B cell (primary cell): Measurements from ENCODE around the gene ZNF534. TPM values are rescaled to one million over a fixed set of nuclear protein-coding genes. Genes with fewer than 3 reads are reported as not detected.

Experiments used
- ATAC-seq: fragments of 200-7000 bp; cut with Tn5 transposase; one replicate; pipeline ENCODE4 v1.10.0; 2021; ENCODE audit warnings: low read depth, mild to moderate bottlenecking, moderate number of reproducible peaks, moderate library complexity
- CTCF ChIA-PET: fragments of 350-600 bp; sonication (Branson Sonifier 250); formaldehyde crosslinking; loops from one replicate; lab custom pipeline; 2021; ENCODE audit warnings: antibody characterized with exemption, inconsistent platforms; lab: Charles Lee
- POLR2A ChIA-PET: fragments of 350-600 bp; sonication (Branson Sonifier 250); formaldehyde crosslinking; loops from one replicate; lab custom pipeline; 2021; ENCODE audit warnings: antibody characterized with exemption; lab: Charles Lee
- DNase-seq: peaks from one replicate; pipeline ENCODE4 v3.0.0; 2013
- H2AFZ ChIP-seq: 2 replicates; pipeline ENCODE4 v1.6.1; 2012; ENCODE audit warnings: mild to moderate bottlenecking, low read depth, low read length; ENCODE audit not compliant: insufficient read depth, poor library complexity, severe bottlenecking
- H3K27ac ChIP-seq, 2 donors: 1 replicate in 1 of 2; 2 replicates in 1 of 2; pipeline ENCODE4 v1.5.1; 2012 to 2013; ENCODE audit warnings: low read length in 2 of 2, mild to moderate bottlenecking in 2 of 2, moderate library complexity in 1 of 2
- H3K27me3 ChIP-seq, 4 experiments: fragments of 200-600 bp in 1 of 4; sonication (generic) in 1 of 4; replicated peaks in 1 of 4; 1 replicate in 2 of 4; 2 replicates in 2 of 4; pipeline versions ENCODE4 v1.6.1 to v1.7.0; 2013 to 2016; ENCODE audit warnings: low read length in 3 of 4, mild to moderate bottlenecking in 2 of 4, mixed read lengths in 1 of 4, moderate library complexity in 1 of 4; ENCODE audit not compliant: insufficient read depth in 4 of 4, control insufficient read depth in 3 of 4; ENCODE audit errors: control extremely low read depth in 1 of 4
- H3K36me3 ChIP-seq, 2 experiments: replicated peaks in 1 of 2; 1 replicate in 1 of 2; 2 replicates in 1 of 2; pipeline versions ENCODE4 v1.6.1 to v1.7.1; 2013; ENCODE audit warnings: low read length in 1 of 2; ENCODE audit not compliant: insufficient read depth in 2 of 2, control insufficient read depth in 1 of 2; ENCODE audit errors: control extremely low read depth in 1 of 2, extremely low read depth in 1 of 2
- H3K4me1 ChIP-seq, 2 donors: fragments of 200-600 bp in 1 of 2; sonication (generic) in 1 of 2; 1 replicate in 1 of 2; 2 replicates in 1 of 2; pipeline versions ENCODE4 v1.5.1 to v1.6.1; 2013 to 2017; ENCODE audit warnings: low read length in 2 of 2; ENCODE audit not compliant: control insufficient read depth in 2 of 2, insufficient read depth in 2 of 2
- H3K4me2 ChIP-seq: replicated peaks from 2 replicates; pipeline ENCODE3; 2012; ENCODE audit warnings: mild to moderate bottlenecking, low read depth, low read length; ENCODE audit not compliant: poor library complexity, severe bottlenecking
- H3K4me3 ChIP-seq, 5 experiments: fragments of 200-600 bp in 1 of 5; sonication (generic) in 1 of 5; 1 replicate in 3 of 5; 2 replicates in 2 of 5; pipeline versions ENCODE4 v1.5.1 to v1.7.0; 2011 to 2016; ENCODE audit warnings: low read length in 4 of 5, mild to moderate bottlenecking in 4 of 5, low read depth in 2 of 5, control low read depth in 1 of 5, moderate library complexity in 1 of 5; ENCODE audit not compliant: insufficient read depth in 1 of 5; ENCODE audit errors: control extremely low read depth in 1 of 5, extremely low read depth in 1 of 5
- H3K79me2 ChIP-seq: fragments of 200-600 bp; sonication (generic); one replicate; pipeline ENCODE4 v1.6.0; 2016; ENCODE audit warnings: low read length; ENCODE audit not compliant: control insufficient read depth, insufficient read depth
- H3K9ac ChIP-seq: fragments of 200-600 bp; sonication (generic); 2 replicates; pipeline ENCODE4 v1.6.1; 2017; ENCODE audit warnings: mild to moderate bottlenecking, low read length, moderate library complexity
- H3K9me3 ChIP-seq, 3 donors: one replicate each; pipeline versions ENCODE4 v1.6.1 to v1.7.1; 2013; ENCODE audit warnings: low read length in 2 of 3; ENCODE audit not compliant: control insufficient read depth in 2 of 3, insufficient read depth in 1 of 3; ENCODE audit errors: control extremely low read depth in 1 of 3
- H4K20me1 ChIP-seq: 2 replicates; pipeline ENCODE4 v1.6.0; 2012; ENCODE audit warnings: mild to moderate bottlenecking, low read length; ENCODE audit not compliant: insufficient read depth, control insufficient read depth, poor library complexity, severe bottlenecking
- H3K27ac Mint-ChIP-seq: one replicate; pipeline ENCODE4 v1.8.0; 2021; ENCODE audit warnings: mixed read lengths
- H3K27me3 Mint-ChIP-seq: one replicate; pipeline ENCODE4 v1.8.0; 2021; ENCODE audit warnings: mixed read lengths
- H3K4me1 Mint-ChIP-seq: one replicate; pipeline ENCODE4 v1.8.0; 2021; ENCODE audit warnings: mixed read lengths
- H3K4me3 Mint-ChIP-seq: one replicate; pipeline ENCODE4 v1.8.0; 2021; ENCODE audit warnings: mixed read lengths
- H3K9me3 Mint-ChIP-seq: one replicate; pipeline ENCODE4 v1.8.0; 2022; ENCODE audit warnings: mixed read lengths; ENCODE audit not compliant: insufficient read depth
- CTCF ChIP-seq: fragments of 200-600 bp; IDR thresholded peaks from one replicate; pipeline ENCODE4 v1.8.0; 2022; ENCODE audit warnings: antibody characterized with exemption, mild to moderate bottlenecking
- EZH2 ChIP-seq: IDR thresholded peaks from 2 replicates; pipeline ENCODE4 v1.6.1; 2012; ENCODE audit warnings: borderline replicate concordance, low read depth, mild to moderate bottlenecking, moderate library complexity, low read length; ENCODE audit not compliant: insufficient read depth, poor library complexity, severe bottlenecking
- WGBS: methylation state at CpG from one replicate; pipeline ENCODE4 v1.1.5; 2013; ENCODE audit warnings: missing lambda C conversion rate; ENCODE audit not compliant: insufficient coverage; 5-methylcytosine and 5-hydroxymethylcytosine counted together
- intact Hi-C: fragments of 100-400 bp; cut with micrococcal nuclease; formaldehyde crosslinking; loops from one replicate; pipeline ENCODE4 v1.10.0; 2022
- polyA plus RNA-seq: library from polyadenylated mRNA; depleted of rRNA; stranded (reverse); fragments of >200 nt; gene quantifications from 2 replicates; pipeline ENCODE4 v1.2.3, GENCODE V29; 2012
- total RNA-seq, 2 donors: library from RNA; stranded (reverse); fragments of 120-200 nt in 1 of 2; gene quantifications; 1 replicate in 1 of 2; 2 replicates in 1 of 2; pipeline versions ENCODE4 v1.2.3 to v1.2.4, GENCODE V29; 2013 to 2022

Gene ZNF534
- total and polyA plus RNA-seq, 2 donors (not counting 1 experiment from before 2014, with no cell fraction given), result 0.04 TPM; not detected in 1

- peaks cover 32% of the 10 kb centered on the region for H3K9me3 Mint-ChIP-seq
- CTCF ChIA-PET, result interaction anchor here (1.1 kb wide), 1 partner anchor 109 kb away, joined by 3 read pairs; no protein-coding TSS in a partner anchor
- H3K4me2 ChIP-seq, result peak within 1 kb of the TSS; percentile 81
These were observed 24.6 kb downstream of the ZNF534 start, which contains the start of gene ZNF578 for GRCh38 chr19:52453324-52454094. TSS of gene ZNF578 (plus strand) at chr19:52453553. CDS start at chr19:52501846, 48,293 bp downstream.

More at GRCh38 chr19:52453324-52454094, 24.6 kb downstream of the ZNF534 start, which contains the start of gene ZNF578:
- Mint-ChIP-seq H3K27me3 (no peaks in the 10 kb centered on the region), H3K4me1 (peaks cover 12% of the 10 kb centered on the region), H3K27ac (peak within 1 kb of the TSS; percentile 68), H3K4me3 (peak within 1 kb of the TSS; percentile 85)
- Histone ChIP-seq H3K9me3 (peaks cover 13 to 68% (median 57%) of the 10 kb centered on the region in 3 donors), H2AFZ (peak within 1 kb of the TSS; percentile 84), H3K27ac (peak within 1 kb of the TSS; percentile 30 to 55), H3K79me2 (no peaks in the 10 kb centered on the region), H3K27me3 (no peaks in the 10 kb centered on the region), H3K9ac (peak within 1 kb of the TSS; percentile 72), H3K4me1 (peaks cover 7 to 9% of the 10 kb centered on the region in 2 donors), H4K20me1 (no peaks in the 10 kb centered on the region), H3K36me3 (peaks cover 5 to 7% of the 10 kb centered on the region in 2 experiments), H3K4me3 (peak within 1 kb of the TSS; percentile 63 to 79 (median 69))
- WGBS, result 18% methylated on average over 37 of the region's 48 CpGs
- DNase-seq (peak; percentile 71), ATAC-seq (peak; percentile 73)
- TF ChIP-seq CTCF (no peak), EZH2 (no peak)
- intact Hi-C loops, result no loop called here
- POLR2A ChIA-PET, result interaction anchor here (0.6 kb wide), 3 partner anchors 18 to 1009 kb away, joined by 3 to 16 read pairs (median 5); no protein-coding TSS in a partner anchor
